ENCODE results near the gene TNS1. TPM values are rescaled to one million over a fixed set of nuclear protein-coding genes. Genes with fewer than 3 reads are reported as not detected.
"Not testable (repeated sequence)": the region's sequence is repeated elsewhere in the genome, so short reads cannot be mapped to it uniquely, and the experiment has no call there.

TNS1 gene
- total and polyA plus RNA-seq, 8 donors, result 139 to 327 (median 159) TPM

DNA sequence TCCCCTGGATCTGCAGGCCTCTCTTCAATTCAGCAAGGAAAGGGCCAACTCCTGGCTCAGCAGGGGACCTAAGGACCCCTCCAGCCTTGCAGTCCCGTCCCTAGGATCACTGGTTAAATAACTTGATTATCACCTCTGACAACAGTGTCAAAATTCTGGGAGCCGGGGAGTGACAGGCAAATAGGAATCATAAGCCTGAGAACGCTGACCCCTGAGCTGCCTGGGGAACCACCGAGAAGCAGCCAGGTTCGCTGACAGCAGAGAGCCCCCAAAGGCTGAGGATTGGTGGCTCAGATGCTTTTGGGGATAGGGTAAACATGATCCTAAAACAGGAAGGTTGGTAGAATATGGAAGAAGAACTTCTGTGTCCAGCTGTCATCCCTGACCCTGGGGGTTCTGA lies 17.5 kb upstream of the TNS1 start:
- Histone ChIP-seq H3K4me3 (no peak overlapping the region), H3K27me3 (no peaks in the 10 kb centered on the region), H3K36me3 (no peaks in the 10 kb centered on the region), H3K4me1 (peaks cover 2 to 11% of the 10 kb centered on the region in 2 donors), H3K27ac (no peak overlapping the region), H3K9me3 (no peaks in the 10 kb centered on the region)
- no peak for DNase-seq
- intact Hi-C loops (cut with DNase I), result no loop called here
- TF ChIP-seq, protein P1, sequence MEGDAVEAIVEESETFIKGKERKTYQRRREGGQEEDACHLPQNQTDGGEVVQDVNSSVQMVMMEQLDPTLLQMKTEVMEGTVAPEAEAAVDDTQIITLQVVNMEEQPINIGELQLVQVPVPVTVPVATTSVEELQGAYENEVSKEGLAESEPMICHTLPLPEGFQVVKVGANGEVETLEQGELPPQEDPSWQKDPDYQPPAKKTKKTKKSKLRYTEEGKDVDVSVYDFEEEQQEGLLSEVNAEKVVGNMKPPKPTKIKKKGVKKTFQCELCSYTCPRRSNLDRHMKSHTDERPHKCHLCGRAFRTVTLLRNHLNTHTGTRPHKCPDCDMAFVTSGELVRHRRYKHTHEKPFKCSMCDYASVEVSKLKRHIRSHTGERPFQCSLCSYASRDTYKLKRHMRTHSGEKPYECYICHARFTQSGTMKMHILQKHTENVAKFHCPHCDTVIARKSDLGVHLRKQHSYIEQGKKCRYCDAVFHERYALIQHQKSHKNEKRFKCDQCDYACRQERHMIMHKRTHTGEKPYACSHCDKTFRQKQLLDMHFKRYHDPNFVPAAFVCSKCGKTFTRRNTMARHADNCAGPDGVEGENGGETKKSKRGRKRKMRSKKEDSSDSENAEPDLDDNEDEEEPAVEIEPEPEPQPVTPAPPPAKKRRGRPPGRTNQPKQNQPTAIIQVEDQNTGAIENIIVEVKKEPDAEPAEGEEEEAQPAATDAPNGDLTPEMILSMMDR (IDR thresholded peaks at IDR 0.05), result no peak
- ATAC-seq, result no peak

DNA sequence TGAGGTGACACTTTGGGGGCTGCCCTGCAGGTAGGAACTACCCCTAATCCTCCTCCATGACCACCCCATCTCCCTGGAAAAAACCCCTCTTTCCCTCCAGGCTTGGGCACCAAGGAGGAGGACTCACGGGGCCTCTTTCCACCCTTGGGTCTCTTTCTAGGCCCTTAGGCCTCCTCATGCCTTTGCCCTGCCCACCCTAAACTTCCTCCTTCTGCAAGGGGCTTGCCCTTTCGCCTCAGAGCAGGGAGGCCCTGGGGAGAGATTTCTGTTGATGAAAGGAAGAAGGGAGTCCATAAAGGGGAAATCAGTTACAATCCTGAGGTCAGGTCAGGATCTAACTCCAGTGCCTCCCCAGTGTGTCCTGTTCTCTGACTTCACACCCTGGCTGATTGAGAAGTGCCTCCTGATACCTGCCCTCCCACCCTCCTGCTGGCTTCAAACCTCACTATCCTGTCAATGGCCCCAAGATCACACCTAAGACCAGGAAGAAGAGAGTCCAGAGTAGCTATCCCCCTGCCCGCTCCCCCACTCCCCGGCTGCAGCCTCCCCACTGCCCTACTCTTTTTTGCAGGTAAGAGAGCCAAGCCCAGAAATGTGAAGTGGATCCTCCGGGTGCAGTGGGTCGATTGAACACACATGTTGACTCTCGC lies 16.7 kb upstream of the TNS1 start:
- Histone ChIP-seq H3K27me3 (no peaks in the 10 kb centered on the region), H3K4me1 (peaks cover 2 to 11% of the 10 kb centered on the region in 2 donors), H3K36me3 (no peaks in the 10 kb centered on the region), H3K9me3 (no peaks in the 10 kb centered on the region), H3K27ac (no peak overlapping the region), H3K4me3 (no peak overlapping the region)
- intact Hi-C loops (cut with DNase I), result no loop called here
- TF ChIP-seq, protein P1 (IDR thresholded peaks at IDR 0.05), result no peak
- peak in 1 of 4 donors; percentile 49 for DNase-seq
- ATAC-seq, result no peak

DNA sequence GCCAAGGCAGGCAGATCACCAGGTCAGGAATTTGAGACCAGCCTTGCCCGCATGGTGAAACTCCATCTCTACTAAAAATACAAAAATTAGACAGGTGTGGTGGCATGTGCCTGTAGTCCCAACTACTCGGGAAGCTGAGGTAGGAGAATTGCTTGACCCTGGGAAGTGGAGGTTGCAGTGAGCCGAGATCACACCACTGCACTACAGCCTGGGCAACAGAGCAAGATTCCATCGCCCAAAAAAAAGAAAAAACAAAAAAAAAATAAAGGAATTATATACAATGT lies 16.0 kb upstream of the TNS1 start:
- peaks cover 2 to 11% of the 10 kb centered on the region in 2 donors for H3K4me1 ChIP-seq
- H3K36me3 ChIP-seq; H3K4me3 ChIP-seq; intact Hi-C loops (cut with DNase I); H3K27me3 ChIP-seq; H3K27ac ChIP-seq; ATAC-seq; H3K9me3 ChIP-seq; DNase-seq: not testable (repeated sequence)

DNA sequence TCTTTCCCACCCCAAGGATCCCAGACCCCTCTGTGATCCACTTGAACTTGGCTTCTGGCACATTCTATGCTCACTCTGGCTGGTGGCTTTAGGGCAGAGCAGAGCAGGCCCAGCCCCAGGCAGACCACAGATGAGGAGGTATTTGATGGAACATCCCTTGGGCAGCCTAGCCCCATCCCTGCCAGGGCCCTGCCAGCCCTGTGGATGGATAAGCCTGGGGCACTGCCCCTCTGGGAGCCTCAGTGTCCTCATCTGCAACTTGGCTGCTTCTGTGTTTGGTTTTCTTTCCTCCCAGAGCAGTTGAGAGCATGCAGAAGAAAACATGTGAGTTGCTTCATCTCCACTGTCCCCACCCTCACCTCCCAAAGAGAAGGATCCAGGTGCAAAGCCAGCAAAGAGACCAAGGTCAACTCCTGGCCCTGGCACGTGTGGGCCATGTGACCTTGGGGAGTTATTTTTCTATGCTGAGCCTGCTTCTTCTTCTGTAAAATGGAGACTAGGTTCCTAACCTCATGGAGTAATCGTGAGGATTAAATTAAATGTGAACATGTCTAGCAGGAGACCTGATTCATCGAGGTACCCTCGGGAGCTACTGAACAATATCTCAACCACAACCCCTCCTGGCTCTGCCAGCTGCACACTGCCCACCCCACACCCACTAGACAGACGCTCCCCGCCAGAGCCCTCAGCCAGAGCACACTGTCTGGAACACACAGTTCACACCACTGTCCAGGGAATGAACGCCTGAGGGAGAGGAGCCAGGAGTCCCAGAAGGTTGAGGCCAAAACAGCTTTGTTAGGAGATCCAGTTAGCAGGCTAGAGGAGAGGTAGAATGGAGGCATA lies 14.6 kb upstream of the TNS1 start:
- ATAC-seq (no peak), DNase-seq (peak in 1 of 4 donors; percentile 58)
- intact Hi-C loops (cut with DNase I), result no loop called here
- TF ChIP-seq, protein P1 (IDR thresholded peaks at IDR 0.05), result no peak
- no peak overlapping the region for H3K27ac ChIP-seq
- H3K4me3 ChIP-seq, result no peak overlapping the region
- H3K36me3 ChIP-seq, result no peaks in the 10 kb centered on the region
- H3K4me1 ChIP-seq, result peaks cover 2 to 11% of the 10 kb centered on the region in 2 donors
- H3K9me3 ChIP-seq, result no peaks in the 10 kb centered on the region
- H3K27me3 ChIP-seq, result no peaks in the 10 kb centered on the region

DNA sequence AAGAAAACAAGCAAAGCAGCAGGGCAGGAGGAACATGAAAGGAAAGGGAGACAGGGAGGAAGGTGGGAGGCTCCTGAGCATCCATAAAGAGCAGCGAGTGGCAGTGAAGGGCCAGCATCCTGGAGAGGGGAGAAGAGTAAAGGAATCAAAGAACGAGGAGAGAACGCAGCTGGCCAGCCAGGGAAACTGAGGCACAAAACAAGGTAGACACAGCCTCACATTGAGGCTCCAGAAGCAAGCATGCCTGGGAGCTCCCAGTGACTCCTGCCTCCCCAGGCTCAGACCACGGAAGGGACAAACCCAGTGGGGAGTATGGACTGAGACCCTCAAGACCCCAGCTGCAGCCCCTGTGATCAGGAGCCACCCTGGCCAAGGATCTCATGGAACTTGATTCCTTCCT lies 14.0 kb upstream of the TNS1 start:
- H3K27me3 ChIP-seq, result peaks cover 0 to 2% of the 10 kb centered on the region in 2 donors
- ATAC-seq, result no peak
- H3K27ac ChIP-seq, result no peak overlapping the region
- TF ChIP-seq, protein P1 (IDR thresholded peaks at IDR 0.05), result no peak
- no peaks in the 10 kb centered on the region for H3K36me3 ChIP-seq
- no peaks in the 10 kb centered on the region for H3K9me3 ChIP-seq
- intact Hi-C loops (cut with DNase I), result no loop called here
- DNase-seq, result no peak
- H3K4me3 ChIP-seq, result no peak overlapping the region
- peaks cover 2 to 11% of the 10 kb centered on the region in 2 donors for H3K4me1 ChIP-seq
